Measurements from ENCODE around the gene CRY1.

Gene CRY1

DNA sequence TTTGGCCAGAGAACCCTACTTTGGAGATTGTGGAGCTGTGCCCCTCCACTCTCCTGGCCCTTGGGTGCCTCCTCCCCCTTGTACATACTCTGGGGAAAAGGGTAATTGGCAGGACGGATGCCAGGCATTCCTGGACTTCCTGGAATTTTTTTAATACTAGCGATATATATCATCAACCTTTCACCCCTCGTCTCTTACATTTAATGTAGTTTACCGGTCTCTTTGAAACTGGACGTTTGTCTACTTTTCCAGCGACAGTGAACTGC lies 767 bp upstream of the CRY1 start:
- TF ChIP-seq POLR2A (IDR thresholded peaks at IDR 0.05; ENCODE audit: extremely low read depth, insufficient read length) = no peak
- peak overlapping the region; percentile 69 for H3K4me3 ChIP-seq (ENCODE audit: low read depth, low read length)
- DNase-seq (ENCODE audit: low read depth) = no peak

DNA sequence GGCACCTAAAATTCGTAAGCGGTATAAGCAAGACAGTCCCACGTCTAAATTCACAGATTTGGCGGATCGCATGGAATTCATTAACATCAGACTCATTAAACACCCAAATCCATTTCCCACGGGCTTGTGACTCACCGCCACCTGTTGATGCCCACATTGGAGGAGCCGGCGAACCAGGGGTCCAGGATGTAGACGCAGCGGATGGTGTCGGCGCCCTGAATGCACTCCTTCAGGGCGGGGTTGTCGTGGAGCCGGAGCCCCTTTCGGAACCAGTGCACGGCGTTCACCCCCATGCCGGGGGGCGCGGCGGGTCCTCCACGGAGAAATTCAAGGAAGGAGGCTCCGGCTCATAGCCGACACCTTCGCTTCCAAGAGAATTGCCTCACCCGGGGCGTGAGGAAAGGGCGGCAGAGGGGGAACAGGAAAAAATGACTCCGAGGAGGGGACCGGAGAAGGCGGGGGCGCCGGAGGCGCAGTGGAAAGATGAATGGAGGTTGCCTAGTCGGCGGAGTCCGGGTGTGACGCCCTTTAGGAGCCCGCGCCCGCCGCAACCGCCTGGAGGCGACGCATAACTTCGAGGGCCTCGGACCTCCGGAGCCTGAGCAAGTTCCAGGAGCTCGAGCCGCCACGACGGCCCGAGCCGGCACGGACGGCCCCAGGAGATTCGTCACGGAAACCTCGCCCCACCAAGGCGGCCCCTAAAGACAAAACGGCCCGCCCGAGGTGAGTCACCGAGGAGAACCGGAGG lies 506 bp downstream of the CRY1 start:
- H3K4me3 ChIP-seq (ENCODE audit: low read depth, low read length) = peak overlapping the region; percentile 69
- no peak for TF ChIP-seq MYC (IDR thresholded peaks at IDR 0.05; ENCODE audit: low read depth, low read length)
- TF ChIP-seq, protein P1, sequence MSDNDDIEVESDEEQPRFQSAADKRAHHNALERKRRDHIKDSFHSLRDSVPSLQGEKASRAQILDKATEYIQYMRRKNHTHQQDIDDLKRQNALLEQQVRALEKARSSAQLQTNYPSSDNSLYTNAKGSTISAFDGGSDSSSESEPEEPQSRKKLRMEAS (IDR thresholded peaks at IDR 0.05; ENCODE audit: low read depth, low read length) = no peak
- no peak for TF ChIP-seq POLR2A (IDR thresholded peaks at IDR 0.05; ENCODE audit: extremely low read depth, insufficient read length)
- TF ChIP-seq, protein P2, sequence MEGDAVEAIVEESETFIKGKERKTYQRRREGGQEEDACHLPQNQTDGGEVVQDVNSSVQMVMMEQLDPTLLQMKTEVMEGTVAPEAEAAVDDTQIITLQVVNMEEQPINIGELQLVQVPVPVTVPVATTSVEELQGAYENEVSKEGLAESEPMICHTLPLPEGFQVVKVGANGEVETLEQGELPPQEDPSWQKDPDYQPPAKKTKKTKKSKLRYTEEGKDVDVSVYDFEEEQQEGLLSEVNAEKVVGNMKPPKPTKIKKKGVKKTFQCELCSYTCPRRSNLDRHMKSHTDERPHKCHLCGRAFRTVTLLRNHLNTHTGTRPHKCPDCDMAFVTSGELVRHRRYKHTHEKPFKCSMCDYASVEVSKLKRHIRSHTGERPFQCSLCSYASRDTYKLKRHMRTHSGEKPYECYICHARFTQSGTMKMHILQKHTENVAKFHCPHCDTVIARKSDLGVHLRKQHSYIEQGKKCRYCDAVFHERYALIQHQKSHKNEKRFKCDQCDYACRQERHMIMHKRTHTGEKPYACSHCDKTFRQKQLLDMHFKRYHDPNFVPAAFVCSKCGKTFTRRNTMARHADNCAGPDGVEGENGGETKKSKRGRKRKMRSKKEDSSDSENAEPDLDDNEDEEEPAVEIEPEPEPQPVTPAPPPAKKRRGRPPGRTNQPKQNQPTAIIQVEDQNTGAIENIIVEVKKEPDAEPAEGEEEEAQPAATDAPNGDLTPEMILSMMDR (IDR thresholded peaks at IDR 0.05; ENCODE audit: low read depth, low read length) = no peak
- peak; percentile 72 for DNase-seq (ENCODE audit: low read depth)

GRCh38 chr12:107091989-107092641 lies 1.2 kb downstream of the CRY1 start:
- peak; percentile 86 for DNase-seq (ENCODE audit: low read depth)
- TF ChIP-seq, protein P2 (IDR thresholded peaks at IDR 0.05; ENCODE audit: low read depth, low read length) = peak; percentile 76
- no peak for TF ChIP-seq POLR2A (IDR thresholded peaks at IDR 0.05; ENCODE audit: extremely low read depth, insufficient read length)
- peak overlapping the region; percentile 69 for H3K4me3 ChIP-seq (ENCODE audit: low read depth, low read length)

- TF ChIP-seq, protein P2 (IDR thresholded peaks at IDR 0.05; ENCODE audit: low read depth, low read length) = no peak
- TF ChIP-seq, protein P1 (IDR thresholded peaks at IDR 0.05; ENCODE audit: low read depth, low read length) = no peak
- no peak for TF ChIP-seq MYC (IDR thresholded peaks at IDR 0.05; ENCODE audit: low read depth, low read length)
- no peak for TF ChIP-seq POLR2A (IDR thresholded peaks at IDR 0.05; ENCODE audit: extremely low read depth, insufficient read length)
- no peak for DNase-seq (ENCODE audit: low read depth)
- H3K4me3 ChIP-seq (ENCODE audit: low read depth, low read length) = no peak overlapping the region
Measured at GRCh38 chr12:107091381-107091780, 2.0 kb downstream of the CRY1 start.

DNA sequence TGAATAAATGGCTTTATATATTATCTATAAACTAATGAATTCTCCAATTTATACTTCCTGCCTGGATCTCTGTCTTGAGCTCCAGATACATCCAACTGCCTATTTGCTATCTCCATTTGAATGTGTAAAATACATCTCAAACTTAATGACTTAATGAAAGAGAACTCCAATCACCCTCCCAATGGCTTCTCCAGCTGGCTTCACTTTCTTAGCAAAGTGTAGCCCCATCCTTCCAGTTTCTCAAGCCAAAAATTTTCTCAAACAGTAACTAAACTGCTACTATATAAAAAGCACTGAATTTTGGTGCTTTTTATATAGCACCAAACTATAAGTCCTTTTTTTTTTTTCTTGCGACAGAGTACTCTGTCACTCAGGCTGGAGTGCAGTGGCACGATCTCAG lies 2.6 kb downstream of the CRY1 start:
- no peak overlapping the region for H3K4me3 ChIP-seq (ENCODE audit: low read depth, low read length)
- TF ChIP-seq, protein P2 (IDR thresholded peaks at IDR 0.05; ENCODE audit: low read depth, low read length) = no peak
- no peak for DNase-seq (ENCODE audit: low read depth)

GRCh38 chr12:107088912-107089311 lies 4.4 kb downstream of the CRY1 start:
- H3K4me3 ChIP-seq (ENCODE audit: low read depth, low read length) = no peak overlapping the region
- DNase-seq (ENCODE audit: low read depth) = no peak
- TF ChIP-seq, protein P2 (IDR thresholded peaks at IDR 0.05; ENCODE audit: low read depth, low read length) = no peak

Data from NB4 (cell line).